SKM-1 treated with dmso at 0.1 percent for 144 hours (cell line): ENCODE results near the gene SLFN12.
"Not testable (repeated sequence)": the region's sequence is repeated elsewhere in the genome, so short reads cannot be mapped to it uniquely, and the experiment has no call there.

ENCODE experiments used
- DNase-seq: peaks from one replicate; lab custom pipeline; 2025; ENCODE audit not compliant: unreplicated experiment; lab: John Stamatoyannopoulos, UW

The SLFN12 gene

DNA sequence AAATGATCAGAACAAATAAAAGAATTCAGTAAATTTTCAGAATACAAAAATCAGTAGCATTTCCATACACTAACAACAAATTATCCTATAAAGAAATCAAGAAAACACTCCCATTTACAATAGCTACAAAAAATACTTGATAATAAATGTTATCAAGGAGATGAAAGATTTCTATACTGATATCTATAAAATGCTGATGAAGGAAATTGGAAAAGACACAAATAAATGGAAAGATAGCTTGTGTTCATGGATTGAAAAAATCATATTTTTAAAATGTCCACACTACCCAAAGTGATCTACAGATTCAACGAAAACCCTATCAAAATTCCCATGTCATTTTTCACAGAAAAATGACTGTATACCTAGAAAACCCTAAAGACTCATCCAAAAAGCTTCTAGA is 18.1 kb downstream of the SLFN12 start:
- no peak for DNase-seq

- DNase-seq: no peak
Measured at GRCh38 chr17:35407531-35407930, 24.8 kb downstream of the SLFN12 start.

- DNase-seq: no peak
Measured at GRCh38 chr17:35406568-35406967, 25.7 kb downstream of the SLFN12 start.

DNA sequence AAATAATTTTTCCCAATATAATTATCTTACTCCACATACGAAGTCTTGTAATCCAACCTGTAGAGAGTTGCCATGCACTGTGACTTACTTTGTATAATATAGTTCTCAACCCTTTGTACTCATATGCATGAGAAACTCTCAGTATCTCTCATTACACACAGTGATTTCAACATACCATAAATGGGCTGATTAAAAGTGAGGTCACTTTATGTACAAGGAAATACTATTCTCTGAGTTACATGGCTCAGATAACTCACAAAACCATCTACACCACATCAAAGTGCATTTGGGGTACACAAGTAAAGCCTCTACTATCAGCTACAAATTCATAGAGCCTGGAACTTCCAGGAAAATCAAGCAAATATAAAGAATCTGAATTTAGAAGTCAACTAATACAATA is 27.9 kb downstream of the SLFN12 start:
- no peak for DNase-seq

GRCh38 chr17:35393783-35394182 is 38.5 kb downstream of the SLFN12 start:
- DNase-seq: not testable (repeated sequence)

- peak; percentile 68 for DNase-seq
Measured at GRCh38 chr17:35390663-35391062, 41.6 kb downstream of the SLFN12 start.

DNA sequence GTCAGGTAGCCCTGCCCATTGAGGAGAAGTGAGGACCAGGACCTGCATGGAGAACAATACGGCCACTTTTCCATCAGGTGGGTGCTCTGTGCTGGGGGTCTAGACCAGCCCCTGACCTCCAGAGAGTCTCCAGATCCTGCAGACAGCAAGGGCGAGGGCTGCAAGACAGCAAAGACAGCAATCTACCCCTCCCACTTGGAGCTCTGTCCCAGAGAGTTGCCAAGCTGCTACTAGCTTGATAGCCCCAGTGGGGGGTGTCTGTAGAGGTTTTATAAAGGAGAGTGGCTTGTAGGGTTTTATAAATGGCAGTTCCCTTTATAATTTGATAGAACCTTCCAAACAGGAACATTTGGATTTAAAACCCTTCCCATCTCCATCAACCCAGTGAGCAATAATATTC is 42.1 kb downstream of the SLFN12 start:
- no peak for DNase-seq

DNA sequence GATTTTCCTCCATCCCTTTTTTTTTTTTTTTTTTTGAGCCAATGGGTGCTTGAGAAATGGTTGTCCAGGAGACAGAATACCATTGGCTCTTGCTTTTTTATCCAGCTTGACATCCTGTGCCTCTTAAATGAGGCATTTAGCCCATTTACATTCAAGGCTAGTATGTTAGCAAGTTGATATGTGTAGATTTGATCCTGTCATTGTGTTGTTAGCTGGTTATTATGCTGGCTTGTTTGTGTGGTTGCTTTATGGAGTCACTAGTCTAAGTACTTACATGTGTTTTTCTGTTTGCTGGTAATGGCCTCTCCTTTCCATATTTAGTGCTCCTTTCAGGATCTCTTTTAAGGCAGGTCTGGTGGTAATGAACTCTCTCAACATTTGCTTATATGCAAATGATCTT is 44.8 kb downstream of the SLFN12 start:
- DNase-seq: no peak

DNA sequence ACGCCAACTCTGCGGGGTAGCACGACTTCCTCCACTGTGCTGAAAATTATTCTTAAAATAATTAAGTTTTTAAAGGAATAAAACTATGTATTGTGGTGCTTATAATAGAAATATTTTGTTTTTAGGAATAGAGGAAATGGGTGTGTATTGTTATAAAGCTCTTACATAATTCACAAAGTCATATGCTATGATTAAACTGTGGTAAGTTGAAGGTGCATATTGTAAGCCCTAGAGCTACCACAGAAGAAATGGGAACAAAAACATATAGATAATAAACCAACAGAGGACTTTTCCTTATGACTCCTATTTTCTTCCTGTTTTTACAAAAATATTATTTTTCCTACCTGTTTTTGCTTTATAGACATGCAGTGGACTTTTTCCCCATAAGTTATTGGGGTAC is 54.6 kb downstream of the SLFN12 start:
- no peak for DNase-seq

DNA sequence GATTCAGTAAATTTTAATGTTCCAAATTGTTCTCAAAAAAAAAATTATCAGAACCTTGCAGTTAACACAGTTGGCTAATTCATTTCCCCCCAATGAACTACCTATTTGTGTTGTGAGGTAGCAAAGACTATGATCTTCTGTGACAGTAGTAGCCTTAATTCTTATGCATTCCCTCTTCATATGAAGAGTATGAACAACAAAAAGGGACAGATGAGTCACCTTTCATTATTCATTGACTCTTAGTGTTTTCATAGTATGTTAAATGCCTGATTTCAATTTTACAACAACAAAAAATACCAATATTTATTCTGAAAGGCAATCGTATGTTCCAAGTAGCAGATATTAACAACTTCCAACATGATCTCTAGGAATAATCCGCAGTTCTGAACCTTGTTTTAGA is 55.2 kb downstream of the SLFN12 start:
- no peak for DNase-seq

- DNase-seq: peak; percentile 21
Measured at GRCh38 chr17:35376245-35376644, 56.1 kb downstream of the SLFN12 start.

DNA sequence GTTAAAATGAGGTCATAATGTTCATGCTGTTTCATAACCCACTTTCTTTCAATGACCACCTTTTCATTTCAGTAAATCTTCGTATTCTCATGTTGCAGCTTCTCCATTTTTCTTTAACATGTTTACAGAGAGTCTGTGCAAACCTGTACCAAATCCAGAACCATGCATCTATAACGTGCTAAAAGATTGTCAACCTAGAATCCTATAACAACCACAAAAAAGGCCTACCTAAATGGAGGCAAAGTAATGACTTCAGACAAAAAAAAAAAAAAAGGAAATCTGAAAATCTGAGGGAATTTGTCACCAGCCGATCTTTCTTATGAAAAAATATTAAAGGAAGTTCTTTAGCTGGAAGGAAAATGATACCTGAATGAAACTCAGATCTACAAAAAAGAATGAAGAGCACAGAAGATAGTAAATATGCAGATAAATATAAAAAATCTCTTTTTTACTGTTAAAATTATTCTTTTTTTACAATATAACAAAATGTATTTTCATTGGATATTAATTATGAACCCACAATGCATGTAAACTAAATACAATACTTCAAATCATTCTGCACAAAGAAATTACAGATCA is 57.4 kb downstream of the SLFN12 start:
- DNase-seq: peak; percentile 28

DNA sequence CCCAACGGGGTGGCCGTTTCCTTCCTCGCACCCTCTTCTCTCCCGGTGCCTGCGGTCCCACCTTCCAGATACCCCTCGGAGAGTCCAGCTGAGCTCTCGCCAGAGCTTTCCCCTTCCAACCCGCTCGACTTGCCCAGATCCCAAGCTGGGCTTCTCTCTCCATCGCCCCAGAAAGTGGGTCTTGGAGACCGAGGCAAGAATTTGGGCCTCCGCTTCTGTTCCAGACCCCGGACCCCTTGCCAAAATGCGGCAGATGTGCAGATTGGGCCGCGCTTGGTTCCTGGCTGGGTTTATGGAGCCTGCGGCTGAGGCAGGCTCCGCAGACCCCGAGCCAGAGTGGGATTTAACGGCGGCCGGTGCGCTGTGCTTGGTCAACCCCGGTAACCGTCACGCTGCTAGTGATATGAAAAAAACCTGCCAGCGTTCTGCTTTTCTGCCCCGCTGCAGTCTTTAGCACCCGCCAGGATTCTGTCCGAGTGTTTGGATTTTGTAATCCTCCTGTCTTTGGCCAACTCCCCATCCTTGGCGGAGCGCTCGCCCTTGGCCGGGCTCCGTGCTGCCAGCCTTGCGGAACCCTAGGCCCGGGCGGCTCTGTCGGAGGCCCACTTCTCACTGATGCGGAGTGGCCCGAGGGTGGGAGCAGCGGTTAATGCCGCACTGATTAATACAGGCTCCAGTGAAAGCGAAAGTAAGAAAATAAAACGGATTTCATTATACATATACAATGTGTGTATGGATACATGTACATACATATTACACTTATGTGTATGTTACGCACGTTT is 58.1 kb downstream of the SLFN12 start:
- DNase-seq: peak; percentile 28

- DNase-seq: peak; percentile 73
Measured at GRCh38 chr17:35373534-35373983, 58.7 kb downstream of the SLFN12 start, which contains the start of gene SLFN11. SLFN11 (minus strand) TSS chr17:35373621; CDS start chr17:35363807, 9,814 bp downstream.

GRCh38 chr17:35372846-35373533 is 59.3 kb downstream of the SLFN12 start:
- DNase-seq: no peak

DNA sequence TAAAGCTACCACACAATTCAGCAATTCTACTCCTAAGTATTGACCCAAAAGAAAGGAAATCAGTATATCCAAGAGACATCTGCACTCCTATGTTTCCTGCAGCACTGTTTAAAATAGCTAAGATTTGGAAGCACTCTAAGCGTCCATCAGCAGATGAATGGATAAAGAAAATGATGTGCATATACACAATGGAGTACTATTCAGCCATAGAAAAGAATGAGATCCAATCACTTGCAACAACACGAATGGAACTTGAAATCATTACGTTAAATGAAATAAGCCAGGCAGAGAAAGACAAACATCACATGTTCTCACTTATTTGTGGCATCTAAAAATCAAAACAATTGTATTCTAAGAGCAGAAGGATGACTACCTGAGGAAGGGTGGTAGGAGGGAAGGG is 60.4 kb downstream of the SLFN12 start:
- DNase-seq: no peak

- DNase-seq: peak; percentile 85
Measured at GRCh38 chr17:35368081-35368830, 64.0 kb downstream of the SLFN12 start.

DNA sequence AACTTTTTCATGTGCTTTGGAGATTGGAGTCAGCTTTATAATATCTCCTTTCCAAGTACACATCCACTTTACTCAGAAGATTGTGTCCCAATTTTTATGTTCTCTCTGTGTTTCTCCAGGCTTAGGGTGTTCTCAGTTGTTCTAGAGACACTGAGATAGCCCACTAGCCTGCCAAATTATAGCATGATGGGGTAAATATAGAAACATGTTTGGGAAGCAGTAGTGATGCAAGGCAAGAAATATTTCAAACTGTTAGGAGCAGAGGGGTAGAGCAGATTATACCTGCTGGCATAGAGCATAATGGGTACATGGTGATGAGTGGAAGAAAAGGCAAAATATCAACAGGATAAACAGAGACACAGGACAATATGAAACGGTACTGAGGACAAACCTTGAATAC is 71.3 kb downstream of the SLFN12 start:
- DNase-seq: no peak
